ENCODE measurements around the gene PRDM15.

Gene PRDM15

GRCh38 chr21:41866274-41866809, 12.8 kb downstream of the PRDM15 start:
- no peaks in the 10 kb centered on the region for H3K9me3 Mint-ChIP-seq (ENCODE audit: low read depth)
- H3K4me1 Mint-ChIP-seq (ENCODE audit: low read depth) = peaks cover 26% of the 10 kb centered on the region
- no peaks in the 10 kb centered on the region for H3K36me3 Mint-ChIP-seq
- no peak overlapping the region for H3K27ac Mint-ChIP-seq
- no peak overlapping the region for H3K4me3 Mint-ChIP-seq
- H3K27me3 Mint-ChIP-seq = no peaks in the 10 kb centered on the region

- Mint-ChIP-seq H3K9me3 (ENCODE audit: low read depth) (no peaks in the 10 kb centered on the region), H3K27ac (peak overlapping the region; percentile 64), H3K36me3 (no peaks in the 10 kb centered on the region), H3K27me3 (no peaks in the 10 kb centered on the region), H3K4me1 (ENCODE audit: low read depth) (peaks cover 26% of the 10 kb centered on the region), H3K4me3 (no peak overlapping the region)
Measured at GRCh38 chr21:41865002-41865777, 14.0 kb downstream of the PRDM15 start.

GRCh38 chr21:41864311-41865001, 14.7 kb downstream of the PRDM15 start:
- peak overlapping the region; percentile 46 for H3K27ac Mint-ChIP-seq
- no peak overlapping the region for H3K4me3 Mint-ChIP-seq
- H3K4me1 Mint-ChIP-seq (ENCODE audit: low read depth) = peaks cover 26% of the 10 kb centered on the region
- H3K36me3 Mint-ChIP-seq = no peaks in the 10 kb centered on the region
- H3K27me3 Mint-ChIP-seq = no peaks in the 10 kb centered on the region
- no peaks in the 10 kb centered on the region for H3K9me3 Mint-ChIP-seq (ENCODE audit: low read depth)

- no peaks in the 10 kb centered on the region for H3K9me3 Mint-ChIP-seq (ENCODE audit: low read depth)
- H3K4me3 Mint-ChIP-seq = no peak overlapping the region
- H3K4me1 Mint-ChIP-seq (ENCODE audit: low read depth) = peaks cover 24% of the 10 kb centered on the region
- H3K36me3 Mint-ChIP-seq = no peaks in the 10 kb centered on the region
- H3K27me3 Mint-ChIP-seq = no peaks in the 10 kb centered on the region
- no peak overlapping the region for H3K27ac Mint-ChIP-seq
Measured at GRCh38 chr21:41863439-41863740, 15.8 kb downstream of the PRDM15 start.

GRCh38 chr21:41861987-41862386, 17.2 kb downstream of the PRDM15 start:
- no peaks in the 10 kb centered on the region for H3K36me3 Mint-ChIP-seq
- peaks cover 24% of the 10 kb centered on the region for H3K4me1 Mint-ChIP-seq (ENCODE audit: low read depth)
- no peak overlapping the region for H3K4me3 Mint-ChIP-seq
- no peaks in the 10 kb centered on the region for H3K9me3 Mint-ChIP-seq (ENCODE audit: low read depth)
- no peak overlapping the region for H3K27ac Mint-ChIP-seq
- H3K27me3 Mint-ChIP-seq = no peaks in the 10 kb centered on the region

- Mint-ChIP-seq H3K9me3 (ENCODE audit: low read depth) (no peaks in the 10 kb centered on the region), H3K4me1 (ENCODE audit: low read depth) (peaks cover 24% of the 10 kb centered on the region), H3K27ac (peak overlapping the region; percentile 34), H3K27me3 (no peaks in the 10 kb centered on the region), H3K4me3 (no peak overlapping the region), H3K36me3 (peaks cover 4% of the 10 kb centered on the region)
Measured at GRCh38 chr21:41861255-41861654, 17.9 kb downstream of the PRDM15 start.

GRCh38 chr21:41859297-41859980, 19.7 kb downstream of the PRDM15 start:
- Mint-ChIP-seq H3K27ac (no peak overlapping the region), H3K4me1 (ENCODE audit: low read depth) (peaks cover 11% of the 10 kb centered on the region), H3K36me3 (peaks cover 5% of the 10 kb centered on the region), H3K27me3 (no peaks in the 10 kb centered on the region), H3K4me3 (no peak overlapping the region), H3K9me3 (ENCODE audit: low read depth) (no peaks in the 10 kb centered on the region)

- Mint-ChIP-seq H3K27me3 (no peaks in the 10 kb centered on the region), H3K4me3 (no peak overlapping the region), H3K27ac (no peak overlapping the region), H3K9me3 (ENCODE audit: low read depth) (no peaks in the 10 kb centered on the region), H3K36me3 (peaks cover 8% of the 10 kb centered on the region), H3K4me1 (ENCODE audit: low read depth) (peaks cover 9% of the 10 kb centered on the region)
Measured at GRCh38 chr21:41858466-41859296, 20.5 kb downstream of the PRDM15 start.

DNA sequence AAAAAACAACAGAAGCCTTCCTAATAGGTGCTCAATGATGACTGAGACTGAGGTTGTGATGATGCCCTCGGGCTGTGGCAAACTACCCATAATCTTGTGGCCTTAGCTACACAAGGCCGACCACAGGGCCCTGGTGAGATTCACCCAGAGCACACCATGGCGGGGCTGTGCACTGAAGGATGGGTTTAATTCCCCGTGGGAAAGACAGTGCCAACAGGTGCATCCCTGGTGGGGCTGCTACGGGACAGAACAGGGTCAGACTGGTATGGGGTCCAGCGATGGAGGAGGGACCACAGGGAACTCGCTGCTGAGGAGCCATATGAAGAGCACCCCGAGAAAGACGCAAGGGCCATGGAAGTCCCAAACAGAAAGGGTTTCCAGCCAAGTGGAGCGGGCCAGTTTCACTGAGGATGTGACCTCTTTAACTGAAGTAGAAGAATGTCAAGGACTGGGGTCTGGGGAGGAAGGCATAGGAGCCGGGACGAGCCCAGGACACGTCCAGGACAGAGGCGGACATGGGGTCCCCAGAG, 21.3 kb downstream of the PRDM15 start:
- no peak overlapping the region for H3K27ac Mint-ChIP-seq
- H3K4me1 Mint-ChIP-seq (ENCODE audit: low read depth) = peaks cover 5% of the 10 kb centered on the region
- H3K36me3 Mint-ChIP-seq = peaks cover 8% of the 10 kb centered on the region
- H3K27me3 Mint-ChIP-seq = no peaks in the 10 kb centered on the region
- no peaks in the 10 kb centered on the region for H3K9me3 Mint-ChIP-seq (ENCODE audit: low read depth)
- H3K4me3 Mint-ChIP-seq = no peak overlapping the region

GRCh38 chr21:41856572-41856971, 22.6 kb downstream of the PRDM15 start:
- peaks cover 8% of the 10 kb centered on the region for H3K36me3 Mint-ChIP-seq
- no peak overlapping the region for H3K4me3 Mint-ChIP-seq
- H3K27ac Mint-ChIP-seq = no peak overlapping the region
- H3K27me3 Mint-ChIP-seq = no peaks in the 10 kb centered on the region
- no peaks in the 10 kb centered on the region for H3K9me3 Mint-ChIP-seq (ENCODE audit: low read depth)
- peaks cover 2% of the 10 kb centered on the region for H3K4me1 Mint-ChIP-seq (ENCODE audit: low read depth)

- H3K4me1 Mint-ChIP-seq (ENCODE audit: low read depth) = no peaks in the 10 kb centered on the region
- H3K36me3 Mint-ChIP-seq = peaks cover 8% of the 10 kb centered on the region
- no peaks in the 10 kb centered on the region for H3K9me3 Mint-ChIP-seq (ENCODE audit: low read depth)
- H3K4me3 Mint-ChIP-seq = no peak overlapping the region
- no peak overlapping the region for H3K27ac Mint-ChIP-seq
- no peaks in the 10 kb centered on the region for H3K27me3 Mint-ChIP-seq
Measured at GRCh38 chr21:41854426-41854995, 24.6 kb downstream of the PRDM15 start.

DNA sequence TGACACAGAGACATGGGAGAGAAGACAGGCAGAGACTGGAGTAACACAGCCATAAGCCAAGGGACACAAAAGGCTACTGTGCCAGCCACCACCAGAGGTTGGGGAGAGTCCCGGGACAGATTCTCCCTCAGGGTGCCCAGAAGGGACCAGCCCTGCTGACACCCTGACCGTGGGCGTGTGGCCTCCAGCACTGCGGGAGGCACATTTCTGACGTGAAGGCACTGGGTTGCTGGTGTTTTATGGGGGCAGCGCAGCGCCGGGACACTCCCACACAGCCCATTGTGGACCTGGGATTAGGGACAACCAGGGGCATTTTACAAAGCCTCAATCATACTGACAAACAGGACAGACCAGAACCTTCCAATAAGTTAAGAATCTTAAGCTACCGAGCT, 26.2 kb downstream of the PRDM15 start:
- peaks cover 11% of the 10 kb centered on the region for H3K36me3 Mint-ChIP-seq
- H3K27me3 Mint-ChIP-seq = no peaks in the 10 kb centered on the region
- no peak overlapping the region for H3K27ac Mint-ChIP-seq
- no peak overlapping the region for H3K4me3 Mint-ChIP-seq
- no peaks in the 10 kb centered on the region for H3K4me1 Mint-ChIP-seq (ENCODE audit: low read depth)
- no peaks in the 10 kb centered on the region for H3K9me3 Mint-ChIP-seq (ENCODE audit: low read depth)

DNA sequence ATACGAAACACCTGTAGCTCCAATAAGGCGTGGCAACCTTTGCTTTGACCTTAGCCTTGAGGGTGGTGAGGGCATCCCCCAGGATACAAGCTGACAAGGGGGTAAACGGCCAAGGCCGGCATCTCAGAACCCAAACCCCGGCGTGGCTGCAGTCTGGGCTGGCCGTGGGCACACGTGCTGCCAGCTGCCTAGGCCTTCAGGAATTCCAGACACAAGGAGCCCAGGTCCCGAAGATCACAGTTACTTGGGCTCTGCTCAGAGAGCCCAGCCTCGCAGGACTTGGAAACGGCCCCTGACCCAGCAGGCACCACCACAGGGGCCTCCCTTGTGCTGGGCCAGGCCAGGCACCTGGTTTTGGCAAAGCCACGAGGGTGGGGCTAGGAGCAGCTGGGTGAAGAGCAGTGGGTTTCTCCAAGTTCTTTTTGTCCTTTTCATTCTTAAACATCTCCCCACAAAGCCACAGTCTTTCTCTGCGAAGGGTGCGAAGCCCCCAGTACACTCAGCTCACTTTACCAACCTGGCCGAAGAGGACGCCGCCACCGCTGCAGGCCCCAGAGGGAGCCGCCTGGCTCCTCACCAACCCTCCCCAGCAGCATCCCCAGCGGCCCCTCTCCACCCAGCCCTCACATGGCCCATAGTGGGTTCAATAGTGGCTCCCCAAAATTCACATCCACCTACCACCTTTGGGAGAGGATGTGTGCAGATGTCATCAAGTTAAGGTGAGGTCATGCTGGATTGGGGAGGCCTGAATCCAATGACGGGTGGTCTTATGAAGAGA, 26.8 kb downstream of the PRDM15 start:
- H3K36me3 Mint-ChIP-seq = peaks cover 11% of the 10 kb centered on the region
- no peak overlapping the region for H3K27ac Mint-ChIP-seq
- no peaks in the 10 kb centered on the region for H3K27me3 Mint-ChIP-seq
- H3K4me3 Mint-ChIP-seq = no peak overlapping the region
- no peaks in the 10 kb centered on the region for H3K4me1 Mint-ChIP-seq (ENCODE audit: low read depth)
- no peaks in the 10 kb centered on the region for H3K9me3 Mint-ChIP-seq (ENCODE audit: low read depth)
